ENCODE results near the gene PAX8.

PAX8 gene

GRCh38 chr2:113209646-113210171 lies 69.0 kb downstream of the PAX8 start:
- H3K36me3 ChIP-seq (ENCODE audit: control insufficient read depth in 2 of 2, insufficient read depth in 1 of 2, low read length in 2 of 2) = no peaks in the 10 kb centered on the region
- ChIA-PET CTCF (interaction anchor here (1.5 to 2.4 kb wide), 3 partner anchors 11 to 180 kb away, joined by 7 to 13 read pairs (median 8); no protein-coding TSS in a partner anchor), POLR2A (no interaction called here)
- no peak overlapping the region for H3K27ac ChIP-seq (ENCODE audit: extremely low read depth, low read depth, low read length)
- TF ChIP-seq ZNF398 (tag by site-specific recombination; IDR thresholded peaks at IDR 0.05) = no peak
- TF ChIP-seq ZNF211 (tag by site-specific recombination; IDR thresholded peaks at IDR 0.05; ENCODE audit: low read depth) = no peak
- TF ChIP-seq ZNF221 (tag by site-specific recombination; IDR thresholded peaks at IDR 0.05; ENCODE audit: borderline replicate concordance) = no peak
- TF ChIP-seq ZNF548 (tag by site-specific recombination; IDR thresholded peaks at IDR 0.05) = no peak
- no peak for TF ChIP-seq ZNF280D (tag by site-specific recombination; IDR thresholded peaks at IDR 0.05)
- no peak for TF ChIP-seq ZNF266 (tag by site-specific recombination; IDR thresholded peaks at IDR 0.05; ENCODE audit: low read depth)
- no peak for TF ChIP-seq KLF1 (tag by site-specific recombination; IDR thresholded peaks at IDR 0.05)
- no peak for TF ChIP-seq ZSCAN30 (tag by site-specific recombination; IDR thresholded peaks at IDR 0.05)
- TF ChIP-seq ZFP37 (tag by site-specific recombination; IDR thresholded peaks at IDR 0.05) = no peak
- no peak for TF ChIP-seq ZNF571 (tag by site-specific recombination; IDR thresholded peaks at IDR 0.05)
- no peak for TF ChIP-seq ZNF654 (tag by site-specific recombination; IDR thresholded peaks at IDR 0.05; ENCODE audit: low read depth)
- no peak for TF ChIP-seq ZNF362 (tag by site-specific recombination; IDR thresholded peaks at IDR 0.05)
- TF ChIP-seq ZNF645 (tag by site-specific recombination; IDR thresholded peaks at IDR 0.05) = no peak
- TF ChIP-seq ZNF239 (tag by site-specific recombination; IDR thresholded peaks at IDR 0.05) = no peak
- TF ChIP-seq ZNF629 (tag by site-specific recombination; IDR thresholded peaks at IDR 0.05) = no peak
- TF ChIP-seq ZNF140 (tag by site-specific recombination; IDR thresholded peaks at IDR 0.05) = no peak
- no peak for TF ChIP-seq ZNF513 (tag by site-specific recombination; IDR thresholded peaks at IDR 0.05)
- TF ChIP-seq SCRT1 (tag by site-specific recombination; IDR thresholded peaks at IDR 0.05; ENCODE audit: borderline replicate concordance) = no peak
- no peak for TF ChIP-seq ZSCAN5A (tag by site-specific recombination; IDR thresholded peaks at IDR 0.05)
- no peak for TF ChIP-seq ZNF311 (tag by site-specific recombination; IDR thresholded peaks at IDR 0.05; ENCODE audit: borderline replicate concordance)
- no peak overlapping the region for H3K4me3 ChIP-seq (ENCODE audit: low read depth, low read length)
- H3K9me3 ChIP-seq (ENCODE audit: control insufficient read depth, insufficient read depth, low read depth, low read length) = no peaks in the 10 kb centered on the region
- peaks cover 13% of the 10 kb centered on the region for H3K4me1 ChIP-seq (ENCODE audit: control insufficient read depth, insufficient read depth, low read length)
